ENCODE data around the gene KIR3DL2.

- TF ChIP-seq YY1 (IDR thresholded peaks at IDR 0.05; ENCODE audit: low read depth) (no peak), EP300 (IDR thresholded peaks at IDR 0.05; ENCODE audit: borderline replicate concordance) (no peak), USF1 (IDR thresholded peaks at IDR 0.05) (no peak), TAF1 (IDR thresholded peaks at IDR 0.05; ENCODE audit: low read depth) (no peak), REST (IDR thresholded peaks at IDR 0.05; ENCODE audit: low read depth) (no peak), NFIC (IDR thresholded peaks at IDR 0.05) (no peak), RAD21 (IDR thresholded peaks at IDR 0.05; ENCODE audit: low read depth) (no peak), ZBTB7A (IDR thresholded peaks at IDR 0.05; ENCODE audit: low read depth) (no peak), CEBPB (IDR thresholded peaks at IDR 0.05) (no peak), MAX (IDR thresholded peaks at IDR 0.05) (no peak), FOXM1 (IDR thresholded peaks at IDR 0.05; ENCODE audit: borderline replicate concordance, low read depth) (no peak)
Measured at GRCh38 chr19:54804101-54804500, 46.1 kb upstream of the KIR3DL2 start.
